G401 (cell line): ENCODE data around the gene KHSRP. TPM values are rescaled to one million over a fixed set of nuclear protein-coding genes. Genes with fewer than 3 reads are reported as not detected.
A peak's percentile ranks its signal among the peaks of the same experiment; 100 is the strongest.
"Not testable (repeated sequence)": the region's sequence is repeated elsewhere in the genome, so short reads cannot be mapped to it uniquely, and the experiment has no call there.

ENCODE experiments used
- DNase-seq: peaks from one replicate; pipeline ENCODE4 v3.0.0-alpha.2; 2015; ENCODE audit warnings: low spot score
- in situ Hi-C: cut with HindIII; loops from 2 replicates; pipeline ENCODE4 v1.10.0; 2016; ENCODE audit warnings: low sequenced_read_pairs, mixed read lengths
- total RNA-seq: library from RNA; depleted of rRNA; stranded (reverse); fragments of >200 nt; shearing (Covaris generic); gene quantifications from 2 replicates; pipeline ENCODE4 v1.2.3, GENCODE V29; 2014

KHSRP gene
- total RNA-seq, 1 experiment from 2014 or later: 189 TPM

GRCh38 chr19:6452899-6453298 is 28.3 kb upstream of the KHSRP start:
- DNase-seq: no peak
- in situ Hi-C loops: no loop called here

DNA sequence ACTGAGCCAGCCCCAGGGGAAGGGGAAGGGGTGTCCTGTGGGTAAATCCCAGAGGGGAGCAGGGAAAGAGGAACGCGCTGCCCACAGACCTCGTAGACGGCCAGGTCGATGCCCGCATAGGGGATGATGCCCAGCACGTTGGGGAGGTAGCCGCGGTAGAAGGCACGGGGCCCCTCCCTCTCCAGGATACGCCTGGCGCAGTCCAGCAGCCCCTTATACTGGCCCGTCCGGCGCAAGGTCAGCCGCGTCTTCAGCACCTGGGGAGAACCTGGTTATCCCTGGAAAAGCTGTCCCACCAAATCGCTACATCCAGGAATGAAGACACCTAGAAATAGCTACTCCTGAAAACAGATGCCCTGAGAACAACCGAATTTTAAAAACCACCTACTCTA is 27.6 kb upstream of the KHSRP start:
- in situ Hi-C loops: no loop called here

DNA sequence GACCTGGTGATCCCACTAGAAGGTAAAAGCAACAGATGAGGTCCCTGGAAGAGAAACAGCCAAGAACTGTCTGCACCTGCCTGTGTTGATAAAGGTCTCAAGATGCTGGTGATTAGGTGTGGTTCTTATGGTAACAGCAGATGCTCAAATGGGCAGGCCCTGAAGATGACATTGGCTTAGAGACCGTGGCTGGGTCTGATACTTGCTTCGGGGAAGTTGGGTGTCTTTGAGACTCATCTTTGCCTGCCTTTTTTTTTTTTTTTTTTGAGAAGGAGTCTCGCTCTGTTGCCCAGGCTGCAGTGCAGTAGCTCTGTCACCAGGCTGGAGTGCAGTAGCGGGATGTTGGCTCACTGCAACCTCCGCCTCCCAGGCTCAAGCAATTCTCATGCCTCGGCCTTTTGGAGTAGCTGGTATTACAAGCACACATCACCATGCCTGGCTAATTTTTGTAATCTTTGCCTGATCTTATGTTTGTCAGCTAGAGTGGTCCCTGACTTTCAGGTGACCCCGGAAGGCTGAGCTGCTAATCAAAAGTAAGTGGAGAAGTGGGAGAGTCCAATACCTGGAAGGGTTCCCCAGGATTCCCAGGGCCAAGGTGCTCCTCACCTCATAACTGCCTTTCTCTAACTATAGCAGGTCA is 27.1 kb upstream of the KHSRP start:
- in situ Hi-C loops: no loop called here
- no peak for DNase-seq

More for the DNA sequence above, 27.6 kb upstream of the KHSRP start:
- no peak for DNase-seq

GRCh38 chr19:6450166-6450565 is 25.6 kb upstream of the KHSRP start:
- in situ Hi-C loops: no loop called here
- DNase-seq: no peak

GRCh38 chr19:6448045-6448444 is 23.4 kb upstream of the KHSRP start:
- in situ Hi-C loops: no loop called here
- no peak for DNase-seq

DNA sequence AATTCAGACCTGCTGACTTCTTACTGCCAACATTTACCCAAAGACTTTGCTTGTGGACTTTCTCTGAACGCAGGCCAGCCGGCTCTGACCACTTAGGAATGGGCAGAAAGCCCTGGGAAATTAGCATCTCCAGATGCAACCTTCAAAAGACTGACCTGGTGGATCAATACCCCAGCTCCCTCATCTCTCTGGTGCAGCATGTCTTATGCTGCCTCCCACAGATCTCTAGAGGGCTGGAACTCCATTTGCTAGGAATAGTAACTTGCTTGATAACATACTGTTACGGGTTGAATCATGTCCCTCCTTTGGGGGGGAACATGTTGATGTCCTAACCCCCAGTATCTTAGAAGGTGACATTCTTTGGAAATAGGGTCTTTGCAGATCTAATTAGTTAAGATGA is 21.8 kb upstream of the KHSRP start:
- DNase-seq: no peak
- in situ Hi-C loops: no loop called here

- no peak for DNase-seq
- in situ Hi-C loops: no loop called here
Measured at GRCh38 chr19:6443986-6444385, 19.4 kb upstream of the KHSRP start.

- in situ Hi-C loops: no loop called here
Measured at GRCh38 chr19:6442087-6442688, 17.6 kb upstream of the KHSRP start.

GRCh38 chr19:6440905-6441304 is 16.3 kb upstream of the KHSRP start:
- DNase-seq: no peak
- in situ Hi-C loops: no loop called here

More at GRCh38 chr19:6442087-6442688, 17.6 kb upstream of the KHSRP start:
- DNase-seq: no peak

DNA sequence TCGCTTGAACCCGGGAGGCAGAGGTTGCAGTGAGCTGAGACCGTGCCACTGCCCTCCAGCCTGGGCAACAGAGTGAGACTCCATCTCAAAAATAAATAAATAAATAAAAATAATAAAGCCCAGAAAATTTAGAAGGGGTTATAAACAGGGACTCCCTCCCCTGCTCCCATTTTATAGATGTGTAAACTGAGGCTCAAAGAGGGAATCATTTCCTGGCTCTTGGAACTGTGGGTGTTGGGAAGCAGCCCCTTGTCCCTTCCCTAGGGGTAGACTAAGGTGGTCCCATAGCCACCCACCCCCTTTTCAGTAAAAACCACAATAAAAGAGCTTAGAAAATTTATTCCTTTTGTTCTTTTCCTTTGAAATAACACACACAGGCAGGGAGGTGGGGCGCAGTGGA is 15.1 kb upstream of the KHSRP start:
- in situ Hi-C loops: no loop called here
- DNase-seq: no peak

- in situ Hi-C loops: no loop called here
- DNase-seq: no peak
Measured at GRCh38 chr19:6433663-6434062, 9.1 kb upstream of the KHSRP start, which contains the start of gene SLC25A41. Gene SLC25A41, minus strand, starts transcription at chr19:6433763. Its CDS starts 70 bp downstream, at chr19:6433693.

- in situ Hi-C loops: no loop called here
- DNase-seq: no peak
Measured at GRCh38 chr19:6433165-6433564, 8.6 kb upstream of the KHSRP start.

DNA sequence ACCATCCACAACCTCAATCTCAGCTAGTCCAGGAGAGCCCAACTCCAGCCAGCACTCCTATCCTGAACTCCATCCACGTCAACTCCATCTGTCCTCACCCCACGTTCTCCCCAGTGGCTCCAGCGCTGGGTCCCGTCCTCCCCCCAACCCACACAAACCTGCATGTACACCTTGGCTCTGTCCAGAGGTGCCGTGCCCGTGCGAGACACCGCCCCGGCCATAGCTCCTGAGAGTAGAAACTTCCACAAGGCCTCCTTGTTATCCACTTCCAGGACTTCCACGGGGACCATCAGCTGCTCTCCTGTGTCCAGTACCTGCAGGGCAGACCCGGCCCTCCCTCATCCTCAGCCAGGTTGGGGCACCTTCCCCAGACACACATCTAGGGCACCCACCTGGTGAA is 7.3 kb upstream of the KHSRP start:
- in situ Hi-C loops: no loop called here
- no peak for DNase-seq

DNA sequence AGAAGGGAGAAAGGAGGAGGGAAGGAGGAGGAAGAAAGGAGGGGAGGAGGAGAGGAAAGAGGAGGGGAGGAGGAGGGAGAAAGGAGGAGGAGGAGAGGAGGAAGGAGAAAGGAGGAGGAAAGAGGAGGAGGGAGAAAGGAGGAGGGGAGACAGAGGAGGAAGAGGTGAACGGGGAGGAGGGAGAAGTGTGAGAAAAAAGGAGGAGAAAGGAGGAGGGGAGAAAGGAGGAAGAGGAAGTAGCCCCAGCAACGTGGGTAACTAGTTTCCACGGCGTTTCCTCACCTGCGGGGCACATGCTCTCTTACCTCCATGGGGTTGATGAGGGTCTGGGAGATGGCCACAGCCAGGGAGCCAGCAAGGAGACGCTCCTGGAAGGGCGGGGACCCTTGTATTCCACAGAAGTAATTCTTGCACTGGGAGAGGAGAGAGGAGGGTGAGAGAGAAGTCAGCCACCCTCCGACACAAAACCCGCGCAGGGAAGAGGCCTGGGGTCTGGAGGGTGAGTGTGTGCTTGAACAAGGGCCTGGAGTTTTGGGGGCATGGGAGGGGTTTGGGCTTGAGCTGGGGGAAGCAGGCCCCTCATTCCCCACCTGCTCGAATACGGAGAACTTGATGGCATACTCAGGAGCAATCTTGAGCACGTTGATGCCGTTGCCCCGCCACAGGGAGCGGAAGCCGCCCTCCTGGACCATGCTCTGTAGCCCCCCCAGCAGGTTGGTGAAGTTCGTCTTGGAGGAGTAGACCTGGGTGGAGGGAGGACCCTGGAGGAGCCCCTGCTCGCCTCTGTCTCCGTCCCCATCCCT is 5.0 kb upstream of the KHSRP start:
- in situ Hi-C loops: no loop called here
- no peak for DNase-seq

- in situ Hi-C loops, DNase-seq: not testable (repeated sequence)
Measured at GRCh38 chr19:6428692-6429418, 4.2 kb upstream of the KHSRP start.

GRCh38 chr19:6427131-6427530 is 2.5 kb upstream of the KHSRP start:
- no peak for DNase-seq

GRCh38 chr19:6425732-6426620 is 1.4 kb upstream of the KHSRP start:
- in situ Hi-C loops: no loop called here
- DNase-seq: no peak

More at GRCh38 chr19:6427131-6427530, 2.5 kb upstream of the KHSRP start:
- in situ Hi-C loops: no loop called here

- peak; percentile 100 for DNase-seq
- in situ Hi-C loops: no loop called here
Measured at GRCh38 chr19:6424939-6425731, 524 bp upstream of the KHSRP start.
